GM18520 (cell line): Measurements from ENCODE around the gene PXK.

Experiments
- ATAC-seq: cut with Tn5 transposase; IDR thresholded peaks from one replicate; pipeline ENCODE4 v1.9.1; 2021; ENCODE audit not compliant: unreplicated experiment

PXK gene

DNA sequence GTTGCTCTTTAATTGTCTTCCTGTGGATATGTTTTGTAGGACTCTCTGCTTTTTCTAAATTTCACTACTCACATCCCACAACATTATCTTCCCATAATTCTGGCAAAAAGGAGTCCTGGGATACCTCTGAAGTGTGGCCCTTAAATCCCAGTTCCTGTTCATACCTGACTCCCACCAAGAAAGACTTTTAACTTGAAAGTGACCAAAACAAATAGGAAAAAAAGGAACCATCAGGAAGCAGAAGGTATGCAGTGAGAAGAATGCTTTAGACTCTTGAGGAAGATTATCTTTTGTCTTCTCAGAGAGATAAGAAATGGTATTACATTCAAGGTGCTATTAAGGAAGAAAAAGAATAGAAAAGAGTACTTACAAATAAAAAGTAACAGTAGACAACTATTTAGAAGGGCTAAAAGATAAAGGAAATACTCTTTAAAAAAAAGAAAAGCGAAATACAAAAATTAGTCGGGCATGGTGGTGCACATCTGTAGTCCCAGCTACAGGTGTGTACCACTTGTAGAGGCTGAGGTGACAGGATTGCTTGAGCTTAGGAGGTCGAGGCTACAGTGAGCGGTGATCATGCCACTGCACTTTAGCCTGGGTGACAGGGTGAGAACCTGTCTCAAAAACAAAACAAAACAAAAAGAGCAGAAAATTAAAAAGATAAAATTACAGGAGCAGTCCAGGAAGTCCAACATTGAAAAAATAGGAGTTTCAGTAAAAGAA is 46.8 kb downstream of the PXK start:
- no peak for ATAC-seq

DNA sequence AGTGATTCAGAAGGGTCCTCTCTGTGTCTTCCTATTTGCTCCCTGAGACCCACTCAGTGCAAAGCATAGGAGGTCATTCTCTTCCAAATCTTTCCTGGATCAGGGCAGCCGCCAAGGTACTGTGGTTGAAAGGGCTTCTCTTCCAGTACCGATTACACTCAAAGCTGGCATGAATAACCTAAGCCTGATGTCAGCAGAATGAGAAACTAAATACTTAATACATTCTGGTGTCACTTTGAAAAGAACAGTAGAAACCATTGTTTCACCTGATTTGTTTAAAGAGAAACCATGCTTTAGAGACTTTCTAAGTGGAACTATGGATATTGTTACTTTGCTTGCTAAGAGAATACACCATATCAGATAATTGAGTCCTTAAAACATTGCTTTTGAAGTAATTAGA is 50.8 kb downstream of the PXK start:
- ATAC-seq = no peak

DNA sequence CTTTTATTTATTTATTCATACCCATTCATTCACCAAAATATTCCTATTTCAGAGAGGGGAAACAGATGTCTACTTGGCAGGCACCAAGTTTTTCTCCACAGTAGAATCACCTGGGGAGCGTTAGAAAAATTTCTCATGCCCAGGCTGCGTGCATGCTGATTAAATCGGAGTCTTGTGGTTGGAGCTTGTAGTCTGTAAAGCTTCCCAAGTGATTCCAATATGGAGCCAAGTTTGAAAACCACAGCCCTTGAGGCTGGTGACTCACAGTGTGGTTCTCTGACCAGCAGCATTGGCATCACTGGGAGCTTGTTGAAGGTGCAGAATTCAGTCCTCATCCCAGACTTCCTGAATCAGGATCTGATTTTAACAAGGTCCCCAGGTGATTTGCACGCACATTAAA is 51.2 kb downstream of the PXK start:
- ATAC-seq = no peak

DNA sequence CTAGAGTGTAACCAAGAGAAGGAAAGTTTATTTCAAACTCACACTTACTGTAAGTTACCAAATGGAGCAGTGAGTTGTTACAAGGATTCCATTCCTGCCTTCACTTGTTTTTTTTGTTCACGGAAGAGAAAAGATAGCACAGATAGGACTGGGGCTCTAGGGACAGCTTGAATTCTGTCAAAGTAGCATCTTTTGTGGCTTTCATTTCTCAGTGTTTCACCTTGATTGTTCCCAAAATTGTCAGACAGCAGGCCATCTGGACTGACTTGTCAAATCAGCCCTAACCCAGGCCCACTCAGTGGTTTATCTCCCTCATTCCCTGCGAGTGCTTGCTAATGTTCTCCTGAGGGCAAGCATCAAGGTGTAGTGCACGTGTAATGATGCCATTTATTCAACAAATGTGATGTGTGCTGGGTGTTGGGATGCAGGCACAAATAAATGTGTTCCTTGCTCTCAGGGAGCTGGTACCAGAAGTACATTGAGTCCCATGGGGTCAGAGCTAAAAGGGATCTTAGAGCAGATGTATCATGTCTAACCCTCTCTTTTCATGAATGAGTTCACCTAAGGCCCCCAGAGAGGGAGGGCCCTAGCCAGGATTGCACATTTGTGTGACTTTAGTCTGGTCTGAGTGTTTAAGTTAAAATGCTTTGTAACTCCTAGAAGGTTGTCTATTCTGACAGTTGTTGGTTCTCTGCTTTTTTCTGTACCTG is 51.8 kb downstream of the PXK start:
- ATAC-seq = no peak

DNA sequence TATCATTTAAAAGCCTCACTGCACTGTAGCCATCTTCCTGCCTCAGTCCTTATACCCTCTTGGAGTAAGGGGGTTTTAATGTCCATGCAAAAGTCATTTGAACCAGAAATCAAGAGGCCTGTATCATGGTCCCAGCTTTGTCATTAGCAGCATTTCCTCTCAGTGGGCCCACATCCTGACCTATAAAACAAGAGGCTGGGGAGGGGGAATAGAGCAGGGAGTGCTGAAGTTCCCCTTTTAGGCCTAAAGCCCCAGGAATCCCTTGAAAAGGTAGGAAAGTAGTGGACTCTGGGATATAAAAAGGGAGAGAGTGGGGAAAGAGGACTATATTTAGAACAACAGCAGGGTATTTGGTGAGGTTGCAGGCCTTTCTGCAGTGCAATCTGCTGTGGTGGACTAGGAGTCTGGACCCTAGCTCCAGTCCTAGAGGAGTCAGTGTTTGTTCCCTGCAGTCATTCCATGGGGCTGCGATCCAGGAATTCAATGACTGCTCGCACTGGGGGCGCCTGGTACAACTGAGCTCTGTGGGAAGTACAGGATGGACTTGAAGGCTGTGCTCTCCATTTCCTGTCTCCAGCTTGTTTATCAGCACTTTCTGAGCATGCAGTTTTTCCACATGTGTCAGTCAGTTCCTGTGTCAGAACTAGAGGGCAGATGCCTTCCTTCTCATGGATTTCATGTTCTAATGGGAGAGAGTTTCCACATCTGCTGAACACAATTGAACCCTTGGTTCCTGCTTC is 54.1 kb downstream of the PXK start:
- no peak for ATAC-seq

DNA sequence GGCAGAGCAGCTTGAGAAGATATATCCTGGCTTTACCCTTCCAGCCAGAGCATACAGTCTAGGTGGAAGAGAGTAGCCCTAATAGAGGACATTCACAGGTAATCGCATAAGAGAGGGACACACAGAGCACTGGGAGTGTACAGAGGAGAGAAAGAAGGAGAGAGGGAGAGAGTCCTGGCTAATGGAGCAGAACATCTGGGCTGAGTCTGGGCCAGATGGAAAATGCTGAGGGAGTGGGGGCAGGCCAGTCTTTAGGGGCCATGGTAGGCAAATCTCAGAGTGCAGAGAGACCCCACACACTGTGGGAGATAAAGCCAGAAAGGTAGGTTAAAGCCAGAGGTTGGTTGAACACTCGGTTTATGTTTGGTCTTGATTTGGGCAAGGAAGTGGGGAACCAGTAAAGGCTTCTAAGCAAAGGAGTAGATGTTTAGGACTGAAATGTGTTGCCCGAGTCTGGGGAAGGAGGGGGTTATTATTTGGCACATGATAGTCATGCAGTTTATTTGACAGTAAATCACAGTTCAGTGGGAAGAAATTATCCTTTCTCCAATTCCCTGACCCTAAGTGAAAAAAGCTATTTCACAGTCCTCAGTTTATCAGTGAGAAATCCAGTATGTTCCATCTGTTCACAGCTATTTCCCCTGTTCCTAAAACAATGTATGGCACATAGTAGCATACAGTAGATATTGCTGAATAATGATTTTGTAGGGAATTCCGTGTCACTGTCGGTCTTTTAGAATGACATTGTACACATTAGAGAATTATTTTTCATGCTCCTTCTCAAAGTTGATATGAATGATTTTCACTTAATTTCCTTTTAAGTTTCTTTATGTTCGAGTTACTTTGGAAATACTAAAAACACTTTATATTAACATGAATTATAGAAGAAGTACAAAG is 55.2 kb downstream of the PXK start:
- no peak for ATAC-seq

DNA sequence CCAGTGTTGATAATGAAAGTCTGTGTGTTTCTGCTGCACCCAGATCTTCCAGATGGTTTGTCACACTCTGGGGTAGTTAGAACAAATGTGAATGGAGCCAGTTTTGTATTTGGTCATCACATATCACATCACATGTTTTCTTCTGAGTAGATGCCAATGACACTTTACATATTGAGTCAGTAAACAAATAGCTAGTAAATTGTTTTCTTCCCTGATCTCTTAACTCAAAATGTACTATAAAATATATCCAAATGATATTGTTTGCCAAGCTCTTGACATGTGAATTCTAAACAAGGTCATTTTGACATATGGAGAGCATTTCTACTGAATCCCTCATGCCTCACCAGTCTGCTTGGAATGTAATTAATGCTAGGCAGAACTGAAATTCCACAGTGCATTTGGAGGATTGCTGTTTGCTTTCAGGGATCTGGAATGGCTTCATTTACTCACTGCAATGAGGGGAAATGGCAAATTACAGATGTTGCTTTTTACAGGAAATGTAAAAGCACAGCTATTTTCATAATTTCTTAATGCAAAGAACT is 55.9 kb downstream of the PXK start:
- ATAC-seq = no peak

DNA sequence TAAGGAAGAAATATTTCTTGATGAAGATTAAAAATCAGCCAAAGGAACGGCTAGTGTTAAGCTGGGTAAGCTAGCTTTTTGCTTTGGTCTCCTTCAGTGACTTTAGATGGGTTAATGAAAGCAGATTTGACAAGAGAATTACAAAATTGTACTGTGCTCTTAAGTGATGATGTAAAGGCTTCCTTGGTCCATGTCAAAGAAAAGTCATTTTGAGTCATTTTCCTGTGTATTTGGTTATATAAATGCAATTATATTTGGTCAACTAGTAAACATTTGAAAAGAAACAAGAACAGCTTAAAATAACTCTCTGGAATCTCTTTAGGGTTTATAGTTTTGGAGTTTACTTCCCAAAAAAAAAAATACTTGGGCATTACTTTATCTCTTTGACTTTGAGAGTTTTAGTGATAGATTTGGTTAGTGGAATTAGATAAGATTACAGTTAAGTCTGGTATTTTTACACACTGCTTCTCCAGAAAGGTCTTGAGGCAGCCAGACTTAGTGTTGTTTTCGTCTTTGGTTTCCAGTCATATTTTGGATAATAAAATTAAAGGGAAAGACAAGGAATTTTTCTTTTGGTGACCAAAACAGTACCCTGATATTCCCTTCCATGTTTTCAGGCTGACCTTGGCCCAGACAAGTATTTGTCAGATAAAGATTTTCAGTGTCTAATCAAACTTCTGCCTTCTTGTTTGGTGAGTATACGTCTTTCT is 58.6 kb downstream of the PXK start:
- no peak for ATAC-seq

DNA sequence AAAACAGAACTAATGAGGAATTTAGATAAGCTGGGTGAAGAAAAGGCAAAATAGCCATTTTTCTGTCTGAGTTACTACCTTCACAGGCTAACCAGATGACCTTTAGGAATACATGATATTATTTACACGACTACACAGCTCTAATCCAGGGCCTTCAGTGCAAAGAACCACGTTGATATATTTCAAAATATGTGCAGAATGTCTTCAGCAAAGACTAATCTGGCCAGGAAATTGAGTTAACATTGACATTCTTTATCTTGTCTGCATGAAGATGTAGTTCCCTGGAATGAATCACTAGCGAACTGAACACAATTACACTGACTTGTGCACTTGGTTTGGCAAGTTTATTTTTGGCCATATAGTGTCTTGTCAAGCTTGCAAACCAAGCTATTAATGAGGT is 59.5 kb downstream of the PXK start:
- no peak for ATAC-seq

DNA sequence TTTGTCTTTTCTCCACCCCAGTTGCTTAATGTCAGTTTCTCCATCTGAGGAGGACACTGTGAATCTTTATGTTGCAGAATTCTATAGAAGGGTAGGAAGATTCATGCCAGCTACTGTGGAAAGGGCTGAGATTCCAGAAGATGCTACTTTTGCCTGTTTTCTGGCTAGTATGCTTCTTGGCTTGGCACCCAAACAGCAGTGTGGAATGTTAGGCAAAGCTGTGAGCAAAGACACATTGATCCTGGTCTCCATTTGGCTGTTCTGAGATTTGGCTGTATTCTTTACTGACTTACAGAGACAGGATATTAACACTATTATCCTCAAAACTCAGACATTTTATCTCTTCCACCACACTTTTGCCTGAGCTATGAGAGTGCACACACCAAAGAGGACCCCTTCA is 61.6 kb downstream of the PXK start:
- no peak for ATAC-seq

DNA sequence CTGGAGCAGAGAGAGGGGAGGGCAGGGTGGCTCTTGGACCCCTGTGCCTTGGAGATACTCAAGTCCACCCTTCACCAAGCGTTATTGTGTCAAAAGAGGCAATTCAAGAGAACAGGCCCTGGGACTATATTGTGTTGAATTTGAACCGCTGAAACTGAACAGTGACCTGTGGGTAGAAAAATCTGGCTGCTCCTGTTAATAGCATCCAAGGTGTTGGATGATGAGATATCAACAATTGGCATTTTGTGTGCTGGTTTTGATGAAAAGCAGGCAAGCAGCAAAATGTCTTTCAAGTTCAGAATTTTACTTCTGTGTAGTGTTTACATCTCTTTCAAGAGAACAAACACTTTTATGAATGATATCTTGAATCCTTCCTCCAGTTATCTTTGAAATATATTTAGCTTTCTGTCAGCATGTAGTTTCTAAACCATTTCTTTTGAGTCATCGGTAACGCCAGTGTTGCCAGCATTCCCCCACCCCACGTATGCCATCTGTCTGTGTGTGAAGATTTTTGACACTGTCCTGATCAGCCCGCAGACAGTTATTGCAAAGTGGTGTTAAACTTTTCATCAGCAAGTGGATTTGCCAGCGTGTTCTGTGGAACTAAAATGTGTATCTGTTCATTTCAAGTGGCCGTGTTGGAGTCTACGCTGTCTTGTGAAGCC is 66.1 kb downstream of the PXK start:
- ATAC-seq = no peak

DNA sequence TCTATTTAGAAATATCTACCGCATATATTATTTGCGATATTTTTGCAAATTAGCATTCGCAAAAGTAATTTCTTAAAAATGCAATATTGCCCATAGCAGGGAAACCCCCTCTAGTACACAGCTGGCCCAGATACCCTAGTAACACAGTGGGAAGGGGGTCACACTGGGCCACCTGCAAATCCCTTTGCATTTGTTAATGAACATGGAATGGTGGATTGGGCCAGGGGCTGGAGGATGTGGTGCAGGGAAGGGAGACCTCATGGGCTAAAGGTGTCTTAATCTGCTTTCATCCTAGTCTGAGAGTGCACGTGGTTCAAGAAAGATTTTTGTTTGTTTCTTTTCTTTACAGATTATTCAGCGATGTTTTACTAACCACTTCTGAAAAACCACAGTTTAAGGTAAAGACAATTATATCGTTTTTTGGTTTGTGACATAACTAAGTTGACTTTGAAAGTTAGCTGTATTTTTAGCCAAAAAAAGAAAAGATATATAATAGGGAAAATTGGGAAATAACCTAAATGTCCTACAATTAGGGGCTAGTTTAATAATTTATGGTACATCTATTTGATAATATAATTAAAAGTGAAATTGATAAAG is 70.9 kb downstream of the PXK start:
- ATAC-seq = no peak

DNA sequence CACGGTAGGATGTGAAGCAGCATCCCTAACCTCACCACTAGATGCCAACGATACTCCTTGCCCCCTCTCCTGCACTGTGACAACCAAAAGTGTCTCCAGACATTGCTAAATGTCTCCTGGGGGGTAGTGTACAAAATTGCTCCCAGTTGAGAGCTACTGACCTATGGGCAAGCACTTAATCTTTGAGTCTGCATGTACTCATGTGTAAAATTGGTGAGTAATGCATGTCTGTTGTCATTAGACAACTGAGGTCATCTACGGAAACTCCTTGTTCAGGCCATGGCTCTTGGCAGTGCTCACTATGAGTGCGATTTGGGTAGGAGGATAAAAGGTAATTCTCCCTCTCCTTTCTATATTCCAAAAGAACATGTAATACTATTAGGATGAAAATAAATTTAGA is 71.7 kb downstream of the PXK start:
- ATAC-seq = no peak

DNA sequence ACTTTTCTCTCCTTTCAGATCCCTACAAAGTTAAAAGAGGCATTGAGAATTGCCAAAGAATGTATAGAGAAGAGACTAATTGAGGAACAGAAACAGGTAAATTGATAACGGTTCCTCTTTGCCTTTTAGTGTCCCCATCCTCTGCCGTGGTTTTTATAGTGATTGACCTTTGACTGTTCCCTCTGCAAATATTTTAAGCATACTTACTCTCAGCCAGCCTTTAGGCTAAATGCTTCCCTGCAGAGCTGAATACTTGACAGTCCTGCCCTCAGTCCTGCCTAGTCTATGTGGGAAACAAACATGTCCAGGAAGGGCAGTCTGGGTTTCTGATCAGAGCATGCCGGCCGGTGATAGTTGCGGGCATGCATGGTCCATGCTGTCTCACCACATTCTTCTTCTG is 76.2 kb downstream of the PXK start:
- ATAC-seq = no peak

DNA sequence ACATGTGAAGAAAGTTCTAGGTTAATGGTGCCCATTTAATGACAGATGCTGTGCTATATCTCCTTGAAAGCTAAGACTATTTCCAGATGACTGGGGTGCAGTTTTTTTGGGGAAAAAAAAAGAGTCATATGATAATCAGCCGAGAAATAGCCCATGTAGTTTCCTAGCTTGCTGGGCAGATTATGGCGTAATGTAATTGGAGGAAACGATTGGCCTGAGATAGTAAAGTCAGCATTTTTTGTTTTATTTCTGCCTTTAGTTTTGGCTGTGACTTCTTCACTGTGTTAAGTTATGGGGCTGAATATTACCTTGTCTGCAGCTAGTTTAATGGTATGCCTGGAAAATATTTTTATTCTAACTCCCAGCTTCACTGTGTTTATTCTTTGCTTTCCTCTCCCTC is 77.0 kb downstream of the PXK start:
- ATAC-seq = no peak

DNA sequence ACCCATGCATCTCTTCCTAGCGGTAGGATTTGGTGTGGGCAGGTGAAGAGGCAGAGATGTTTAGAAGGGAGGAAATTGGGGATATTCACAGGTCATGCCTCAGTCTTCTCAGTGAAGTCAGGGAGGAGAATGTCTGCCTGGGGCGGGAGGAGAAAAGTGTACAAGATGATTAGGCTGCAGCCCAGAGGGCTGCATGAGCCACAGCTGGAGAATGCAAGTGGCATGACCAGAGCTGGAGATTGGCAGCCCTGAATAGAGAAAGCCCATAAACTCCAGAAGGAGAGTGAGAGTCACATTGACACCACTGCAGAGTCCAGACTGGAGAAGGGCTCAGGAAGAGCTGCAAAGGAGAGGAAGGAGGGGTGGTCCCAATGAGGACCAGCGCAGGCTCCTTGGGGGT is 78.3 kb downstream of the PXK start:
- no peak for ATAC-seq

DNA sequence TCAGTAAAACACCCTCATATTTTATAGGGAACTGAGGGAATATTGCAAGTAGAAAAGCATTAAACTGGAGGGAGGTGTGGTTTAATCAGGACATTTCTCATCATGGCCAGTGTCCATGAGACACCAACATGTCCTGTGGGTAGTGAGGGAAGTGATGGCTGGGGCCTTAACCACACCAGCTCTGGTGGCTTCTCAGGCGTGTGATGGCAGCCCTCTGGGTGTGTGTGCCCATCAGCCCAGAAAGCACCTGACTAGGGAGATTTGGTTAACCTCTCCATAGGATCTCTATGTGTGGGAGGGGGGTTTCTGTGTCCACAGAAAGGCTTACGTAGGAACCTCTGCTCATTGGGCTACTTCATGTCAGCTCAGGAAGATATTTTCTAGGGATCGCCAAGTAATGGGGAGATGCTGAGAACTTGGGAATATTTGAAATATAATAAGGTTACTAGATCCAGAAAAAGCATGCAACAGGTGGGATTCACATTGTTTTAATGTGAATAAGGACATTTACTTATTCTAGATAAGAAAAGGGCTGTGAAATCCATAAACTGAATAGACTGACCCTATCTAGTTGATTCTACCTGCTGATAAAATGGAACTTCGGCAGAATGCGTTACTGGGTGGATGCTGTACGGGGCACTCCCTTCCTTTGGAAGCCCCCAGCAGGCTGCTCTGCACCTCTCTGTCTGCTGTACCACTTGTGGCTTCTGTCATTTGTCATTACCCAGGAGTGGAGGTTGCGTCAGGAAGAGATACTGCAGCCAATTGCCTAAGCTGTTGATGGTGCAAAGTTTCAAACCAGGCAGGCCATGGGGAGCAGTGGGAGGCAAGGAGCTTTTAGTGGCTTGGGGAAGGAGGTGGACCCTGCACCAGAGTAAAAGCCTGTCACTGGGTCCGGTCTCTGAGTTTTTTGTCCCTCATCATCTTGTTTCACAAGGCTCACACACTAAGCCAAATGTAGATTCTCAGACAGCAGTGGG is 79.4 kb downstream of the PXK start:
- ATAC-seq = no peak

DNA sequence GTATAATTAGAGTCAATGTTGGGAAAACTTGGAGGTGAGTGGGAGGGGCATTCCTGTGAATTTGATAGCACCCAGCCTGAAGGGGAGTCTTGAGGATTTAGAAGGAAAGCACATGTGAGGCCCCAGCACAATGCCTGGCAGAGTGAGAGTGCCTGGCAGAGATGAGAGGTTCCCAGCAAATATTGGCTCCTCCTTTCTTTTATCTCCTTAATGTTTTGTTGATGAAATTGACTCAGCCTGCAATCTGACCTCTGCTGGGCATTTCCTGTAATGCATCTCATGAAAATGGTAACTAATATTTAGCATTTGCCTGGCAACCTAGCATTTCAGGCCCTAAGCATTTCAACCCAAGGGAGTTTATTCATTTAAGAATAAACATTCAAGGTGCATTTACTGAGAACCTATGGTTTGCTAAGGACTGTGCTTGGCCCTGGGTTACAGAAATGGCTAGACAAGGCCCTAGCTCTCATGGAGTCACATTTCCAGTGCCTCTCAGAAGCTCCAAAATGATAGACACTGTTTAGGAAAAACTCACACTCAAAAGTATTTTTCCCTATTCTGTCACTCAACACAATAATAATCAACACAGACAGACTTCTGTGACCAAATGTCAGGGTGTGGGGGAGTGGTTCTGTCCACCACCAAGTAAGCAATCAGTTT is 82.0 kb downstream of the PXK start:
- no peak for ATAC-seq
